22Rv1 (cell line): ENCODE data around the gene HSD17B1.

Experiments used
- ZFX ChIP-seq: fragments of 450-650 bp; IDR thresholded peaks from 2 replicates; pipeline ENCODE4 v1.6.1; 2017; ENCODE audit warnings: antibody characterized with exemption, borderline replicate concordance
- TF ChIP-seq, protein P1 (sequence below): fragments of 450-650 bp; IDR thresholded peaks from 2 replicates; pipeline ENCODE4 v1.5.1; 2017; ENCODE audit warnings: mild to moderate bottlenecking

DNA sequence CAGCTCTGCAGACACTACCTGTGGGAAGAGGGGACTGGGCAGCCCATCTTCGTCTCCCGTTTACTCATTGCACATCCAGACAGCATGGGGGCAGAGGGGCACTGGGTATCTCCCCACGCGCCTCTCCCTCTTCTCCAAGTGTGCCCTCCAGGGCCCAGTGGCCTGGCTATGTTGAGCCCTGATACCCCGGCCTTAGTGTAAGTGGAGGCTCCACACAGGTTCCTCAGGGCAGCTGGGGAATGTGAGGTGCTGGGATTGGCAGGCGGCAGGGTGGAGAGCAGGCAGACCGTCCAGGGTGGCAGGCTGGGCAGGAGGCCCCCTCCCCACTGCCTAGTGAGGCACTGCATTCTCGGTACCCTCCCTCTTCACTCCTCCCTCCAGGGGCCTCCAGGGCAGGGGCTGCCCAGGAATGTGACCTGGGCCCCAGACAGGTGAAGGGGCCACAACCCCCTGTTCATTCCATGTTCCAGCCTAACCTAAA, 29.9 kb upstream of the HSD17B1 start:
- TF ChIP-seq, protein P1, sequence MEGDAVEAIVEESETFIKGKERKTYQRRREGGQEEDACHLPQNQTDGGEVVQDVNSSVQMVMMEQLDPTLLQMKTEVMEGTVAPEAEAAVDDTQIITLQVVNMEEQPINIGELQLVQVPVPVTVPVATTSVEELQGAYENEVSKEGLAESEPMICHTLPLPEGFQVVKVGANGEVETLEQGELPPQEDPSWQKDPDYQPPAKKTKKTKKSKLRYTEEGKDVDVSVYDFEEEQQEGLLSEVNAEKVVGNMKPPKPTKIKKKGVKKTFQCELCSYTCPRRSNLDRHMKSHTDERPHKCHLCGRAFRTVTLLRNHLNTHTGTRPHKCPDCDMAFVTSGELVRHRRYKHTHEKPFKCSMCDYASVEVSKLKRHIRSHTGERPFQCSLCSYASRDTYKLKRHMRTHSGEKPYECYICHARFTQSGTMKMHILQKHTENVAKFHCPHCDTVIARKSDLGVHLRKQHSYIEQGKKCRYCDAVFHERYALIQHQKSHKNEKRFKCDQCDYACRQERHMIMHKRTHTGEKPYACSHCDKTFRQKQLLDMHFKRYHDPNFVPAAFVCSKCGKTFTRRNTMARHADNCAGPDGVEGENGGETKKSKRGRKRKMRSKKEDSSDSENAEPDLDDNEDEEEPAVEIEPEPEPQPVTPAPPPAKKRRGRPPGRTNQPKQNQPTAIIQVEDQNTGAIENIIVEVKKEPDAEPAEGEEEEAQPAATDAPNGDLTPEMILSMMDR: no peak
- no peak for TF ChIP-seq ZFX
